GM18867 (cell line): ENCODE measurements around the gene SWT1.
"Not testable (repeated sequence)": the region's sequence is repeated elsewhere in the genome, so short reads cannot be mapped to it uniquely, and the experiment has no call there.

Source experiments
- ATAC-seq: cut with Tn5 transposase; IDR thresholded peaks from one replicate; pipeline ENCODE4 v1.9.1; 2021; ENCODE audit warnings: mild to moderate bottlenecking, moderate library complexity; ENCODE audit not compliant: unreplicated experiment

The SWT1 gene

DNA sequence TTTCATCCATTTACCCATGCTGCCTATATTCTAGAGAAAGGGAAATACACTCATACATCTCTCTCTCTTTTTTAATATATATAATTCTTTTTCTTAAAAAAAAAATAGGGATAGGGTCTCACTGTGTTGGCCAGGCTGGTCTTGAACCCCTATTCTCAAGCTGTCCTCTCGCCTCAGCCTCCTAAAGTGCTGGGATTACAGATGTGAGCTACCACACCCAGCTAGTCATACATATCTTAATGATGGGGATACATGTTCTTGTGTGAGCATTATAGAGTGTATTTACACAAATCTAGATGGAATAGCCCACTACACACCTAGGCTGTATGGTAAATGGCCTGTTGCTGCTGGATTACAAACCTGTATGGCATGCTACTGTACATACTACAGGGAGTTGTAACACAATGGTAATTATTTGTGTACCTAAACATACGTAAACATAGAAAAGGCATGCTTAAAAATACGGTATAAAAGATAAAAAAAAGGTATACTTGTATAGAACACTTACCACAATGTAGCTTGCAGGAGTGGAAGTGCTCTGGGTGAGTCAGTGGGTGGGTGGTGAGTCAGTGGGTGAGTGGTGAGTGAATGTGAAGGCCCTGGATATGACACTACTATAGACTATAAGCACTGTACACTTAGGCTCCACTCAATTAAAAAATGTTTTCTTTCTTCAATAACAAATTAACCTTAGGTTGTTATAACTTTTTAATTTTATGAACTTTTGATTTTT is 87.2 kb downstream of the SWT1 start:
- ATAC-seq, result no peak

DNA sequence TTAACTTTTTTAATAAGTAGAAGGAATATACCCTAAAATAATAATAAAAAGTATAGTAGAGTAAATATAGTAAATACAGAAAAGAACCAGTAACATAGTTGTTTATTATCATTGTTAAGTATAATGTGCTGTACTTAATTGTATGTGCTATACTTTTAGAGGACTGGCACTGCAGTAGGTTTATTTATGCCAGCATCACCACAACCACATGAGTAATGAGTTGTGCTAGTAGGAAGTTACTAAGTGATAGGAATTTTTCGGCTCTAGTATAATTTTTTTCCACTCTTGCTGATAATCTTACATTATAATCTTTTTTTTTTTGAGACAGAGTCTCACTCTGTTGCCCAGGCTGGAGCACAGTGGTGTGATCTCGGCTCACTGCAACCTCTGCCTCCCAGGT is 88.5 kb downstream of the SWT1 start:
- no peak for ATAC-seq

DNA sequence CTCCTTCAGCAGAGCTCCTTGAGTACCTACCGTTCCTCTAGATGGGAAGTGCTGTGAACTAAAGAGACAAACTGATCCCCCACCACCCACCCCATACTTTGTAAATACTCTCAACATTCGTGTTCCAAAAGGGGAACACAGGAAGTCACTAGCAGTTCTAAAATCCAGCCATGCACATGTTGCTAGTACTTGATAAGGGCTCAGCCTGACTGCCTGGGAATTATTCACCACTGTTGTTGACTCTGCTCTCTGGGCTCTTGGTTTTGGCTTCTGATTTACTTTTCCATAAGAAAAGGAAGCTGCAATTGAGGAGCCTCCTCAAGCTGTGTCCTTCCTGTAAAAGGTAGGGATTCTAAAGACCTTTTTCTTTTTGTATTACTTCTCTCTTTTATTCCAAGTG is 92.6 kb downstream of the SWT1 start:
- ATAC-seq, result no peak

DNA sequence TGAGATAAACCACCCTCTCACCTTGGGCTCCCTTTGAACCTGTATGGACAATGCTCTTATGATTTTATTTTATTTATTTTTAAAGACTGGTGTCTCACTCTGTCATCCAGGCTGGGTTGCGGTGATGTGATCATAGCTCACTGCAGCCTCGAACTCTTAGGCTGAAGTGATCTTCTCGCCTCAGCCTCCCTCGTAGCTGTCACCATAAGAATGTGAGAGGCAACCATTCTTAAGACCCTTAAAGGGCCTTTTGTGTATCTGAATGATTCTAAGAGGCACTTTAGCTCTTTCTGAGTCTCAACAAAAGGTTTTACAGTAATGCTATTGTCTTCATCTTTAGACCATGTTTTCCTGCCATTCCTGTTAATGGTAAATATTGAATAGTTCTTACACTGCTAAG is 93.1 kb downstream of the SWT1 start:
- no peak for ATAC-seq

DNA sequence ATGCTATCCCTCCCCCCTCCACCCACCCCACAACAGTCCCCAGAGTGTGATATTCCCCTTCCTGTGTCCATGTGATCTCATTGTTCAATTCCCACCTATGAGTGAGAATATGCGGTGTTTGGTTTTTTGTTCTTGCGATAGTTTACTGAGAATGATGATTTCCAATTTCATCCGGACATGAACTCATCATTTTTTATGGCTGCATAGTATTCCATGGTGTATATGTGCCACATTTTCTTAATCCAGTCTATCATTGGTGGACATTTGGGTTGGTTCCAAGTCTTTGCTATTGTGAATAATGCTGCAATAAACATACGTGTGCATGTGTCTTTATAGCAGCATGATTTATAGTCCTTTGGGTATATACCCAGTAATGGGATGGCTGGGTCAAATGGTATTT is 95.0 kb downstream of the SWT1 start:
- not testable (repeated sequence) for ATAC-seq

DNA sequence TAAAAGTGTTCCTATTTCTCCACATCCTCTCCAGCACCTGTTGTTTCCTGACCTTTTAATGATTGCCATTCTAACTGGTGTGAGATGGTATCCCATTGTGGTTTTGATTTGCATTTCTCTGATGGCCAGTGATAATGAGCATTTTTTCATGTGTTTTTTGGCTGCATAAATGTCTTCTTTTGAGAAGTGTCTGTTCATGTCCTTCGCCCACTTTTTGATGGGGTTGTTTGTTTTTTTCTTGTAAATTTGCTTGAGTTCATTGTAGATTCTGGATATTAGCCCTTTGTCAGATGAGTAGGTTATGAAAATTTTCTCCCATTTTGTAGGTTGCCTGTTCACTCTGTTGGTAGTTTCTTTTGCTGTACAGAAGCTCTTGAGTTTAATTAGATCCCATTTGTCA is 95.4 kb downstream of the SWT1 start:
- not testable (repeated sequence) for ATAC-seq

DNA sequence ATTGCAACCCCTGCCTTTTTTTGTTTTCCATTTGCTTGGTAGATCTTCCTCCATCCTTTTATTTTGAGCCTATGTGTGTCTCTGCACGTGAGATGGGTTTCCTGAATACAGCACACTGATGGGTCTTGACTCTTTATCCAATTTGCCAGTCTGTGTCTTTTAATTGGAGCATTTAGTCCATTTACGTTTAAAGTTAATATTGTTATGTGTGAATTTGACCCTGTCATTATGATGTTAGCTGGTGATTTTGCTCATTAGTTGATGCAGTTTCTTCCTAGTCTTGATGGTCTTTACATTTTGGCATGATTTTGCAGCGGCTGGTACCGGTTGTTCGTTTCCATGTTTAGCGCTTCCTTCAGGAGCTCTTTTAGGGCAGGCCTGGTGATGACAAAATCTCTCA is 98.6 kb downstream of the SWT1 start:
- not testable (repeated sequence) for ATAC-seq

DNA sequence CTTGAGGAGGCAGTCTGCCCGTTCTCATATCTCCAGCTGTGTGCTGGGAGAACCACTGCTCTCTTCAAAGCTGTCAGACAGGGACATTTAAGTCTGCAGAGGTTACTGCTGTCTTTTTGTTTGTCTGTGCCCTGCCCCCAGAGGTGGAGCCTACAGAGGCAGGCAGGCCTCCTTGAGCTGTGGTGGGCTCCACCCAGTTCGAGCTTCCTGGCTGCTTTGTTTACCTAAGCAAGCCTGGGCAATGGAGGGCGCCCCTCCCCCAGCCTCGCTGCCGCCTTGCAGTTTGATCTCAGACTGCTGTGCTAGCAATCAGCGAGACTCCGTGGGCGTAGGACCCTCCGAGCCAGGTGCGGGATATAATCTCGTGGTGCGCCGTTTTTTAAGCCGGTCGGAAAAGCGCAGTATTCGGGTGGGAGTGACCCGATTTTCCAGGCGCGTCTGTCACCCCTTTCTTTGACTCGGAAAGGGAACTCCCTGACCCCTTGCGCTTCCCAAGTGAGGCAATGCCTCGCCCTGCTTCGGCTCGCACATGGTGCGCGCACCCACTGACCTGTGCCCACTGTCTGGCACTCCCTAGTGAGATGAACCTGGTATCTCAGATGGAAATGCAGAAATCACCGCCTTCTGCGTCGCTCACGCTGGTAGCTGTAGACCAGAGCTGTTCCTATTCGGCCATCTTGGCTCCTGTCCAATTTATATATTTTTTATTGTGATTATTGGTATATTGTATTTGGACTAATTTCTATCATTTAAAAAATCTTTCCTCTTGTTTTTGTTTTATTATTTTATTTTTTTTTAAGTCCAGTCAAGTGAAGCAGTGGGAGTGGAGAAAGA is 100.4 kb downstream of the SWT1 start:
- ATAC-seq, result not testable (repeated sequence)

DNA sequence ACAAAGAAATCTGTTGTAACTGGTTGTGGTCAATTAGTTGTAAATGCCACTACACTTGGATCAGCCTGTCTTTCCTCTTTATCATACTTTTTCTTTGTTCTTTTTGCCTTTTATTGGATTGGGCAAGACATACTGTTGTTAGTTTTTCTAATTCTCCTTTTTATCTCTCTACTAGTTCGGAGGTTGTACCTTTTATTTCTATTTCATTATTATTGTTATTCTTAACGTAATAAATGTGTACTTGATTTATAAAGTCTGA is 100.9 kb downstream of the SWT1 start:
- ATAC-seq, result no peak

DNA sequence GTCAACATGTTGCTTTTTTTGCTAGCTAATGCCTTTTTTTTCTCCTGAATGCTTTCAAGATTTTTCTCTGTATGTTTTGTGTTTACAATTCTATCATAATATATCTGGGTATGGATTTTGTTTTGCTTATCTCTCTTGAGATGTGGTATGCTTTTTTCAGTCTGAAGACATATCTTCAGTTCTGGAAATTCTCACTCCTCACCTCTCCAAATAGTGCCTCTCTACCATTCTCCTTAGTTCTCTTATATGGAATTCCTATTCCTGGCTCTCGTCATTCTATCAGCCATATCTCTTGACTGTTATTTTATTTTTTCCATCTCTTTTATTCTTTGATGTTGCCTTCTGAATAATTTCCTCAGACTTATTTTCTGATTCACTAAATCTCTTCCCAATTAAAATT is 101.7 kb downstream of the SWT1 start:
- ATAC-seq, result no peak

DNA sequence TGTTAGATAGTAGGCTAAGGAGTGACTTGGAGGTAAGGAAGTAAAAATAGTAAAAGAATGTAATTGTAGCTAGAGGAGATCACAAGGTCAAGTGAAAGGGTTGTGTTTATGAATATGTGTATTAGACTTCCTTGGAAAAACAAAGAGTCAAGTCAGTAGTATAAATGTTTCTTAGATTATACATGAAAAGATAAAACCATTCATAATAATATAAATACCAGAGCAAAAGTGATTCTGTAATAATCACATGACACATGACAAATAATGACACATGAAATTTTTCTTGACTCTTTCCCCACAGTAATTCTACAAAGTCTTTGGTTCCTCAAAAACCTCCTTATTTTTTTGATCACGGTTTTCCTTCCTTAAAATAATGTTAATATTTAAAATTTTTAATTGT is 103.6 kb downstream of the SWT1 start:
- no peak for ATAC-seq

DNA sequence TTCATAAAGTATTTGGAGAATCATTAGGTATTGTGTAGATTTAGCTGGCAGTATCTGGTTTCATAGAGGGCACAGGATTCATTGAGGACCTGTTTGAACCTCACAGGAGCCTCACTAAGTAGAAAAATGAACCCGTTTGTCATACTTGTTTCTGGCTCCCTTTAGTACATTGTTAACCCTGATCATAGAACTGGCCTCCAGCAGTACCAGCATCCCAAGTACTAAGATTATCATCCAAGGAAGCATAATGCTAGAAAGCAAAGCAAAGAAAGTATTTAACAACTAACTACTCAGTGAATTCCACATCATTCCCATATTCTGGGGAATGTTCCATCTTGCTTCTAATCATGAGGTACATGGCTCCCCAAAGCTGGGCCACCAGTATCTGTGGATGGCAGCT is 105.2 kb downstream of the SWT1 start:
- ATAC-seq, result no peak

DNA sequence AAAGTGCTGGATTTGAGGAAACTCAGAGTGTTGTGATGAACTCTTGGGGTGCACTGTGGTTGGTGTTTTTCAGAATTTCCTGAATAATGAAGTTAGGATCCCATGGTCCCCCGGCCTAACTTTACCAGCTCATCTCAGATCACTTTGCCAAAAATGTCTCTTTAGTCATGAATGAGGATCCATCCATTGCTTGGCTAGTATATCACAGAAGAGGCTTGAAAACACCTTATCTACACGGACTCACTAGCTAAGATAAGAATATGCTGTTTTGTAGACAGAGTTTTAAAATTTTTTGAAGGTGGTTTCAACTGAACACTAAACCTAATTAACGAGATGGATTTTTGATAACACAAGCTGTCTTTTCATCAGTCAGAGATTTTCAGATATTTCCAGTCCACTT is 106.3 kb downstream of the SWT1 start:
- ATAC-seq, result no peak

DNA sequence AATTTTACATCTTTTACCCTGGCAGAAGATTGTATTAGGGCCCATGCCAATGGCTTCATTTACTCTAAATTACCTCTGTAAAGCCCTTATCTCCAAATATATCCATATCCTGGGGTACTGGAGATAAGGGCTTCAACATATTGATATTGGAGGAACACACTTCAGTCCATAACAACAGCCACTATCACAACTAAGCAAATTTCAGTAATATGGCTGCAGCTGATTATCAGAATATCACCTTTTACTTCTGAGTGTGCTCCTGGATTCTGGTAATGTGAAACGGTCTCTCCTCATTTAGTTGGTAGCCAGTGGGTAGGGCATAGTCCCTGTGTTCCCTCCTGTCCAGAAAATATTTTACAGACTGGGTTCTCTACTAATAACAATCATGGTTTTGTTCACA is 106.8 kb downstream of the SWT1 start:
- no peak for ATAC-seq

DNA sequence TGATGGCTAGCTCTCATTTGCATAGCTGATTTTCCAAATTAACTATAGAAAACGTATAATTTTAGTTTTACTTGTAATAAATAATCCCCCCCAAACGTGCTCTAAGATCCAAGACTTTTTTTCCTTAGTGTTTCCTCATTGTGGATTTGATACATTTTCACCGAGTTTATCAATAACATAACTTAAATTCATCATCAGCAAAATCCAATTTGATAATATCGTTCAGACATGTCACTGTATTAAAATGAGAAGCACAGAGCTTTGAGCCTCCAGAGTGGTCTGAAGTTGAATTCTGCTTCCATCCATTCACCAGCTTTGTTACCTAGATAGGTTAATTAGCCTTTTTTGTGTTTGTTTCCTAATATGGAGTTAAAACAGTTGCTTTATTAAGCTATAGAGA is 108.3 kb downstream of the SWT1 start:
- ATAC-seq, result no peak

DNA sequence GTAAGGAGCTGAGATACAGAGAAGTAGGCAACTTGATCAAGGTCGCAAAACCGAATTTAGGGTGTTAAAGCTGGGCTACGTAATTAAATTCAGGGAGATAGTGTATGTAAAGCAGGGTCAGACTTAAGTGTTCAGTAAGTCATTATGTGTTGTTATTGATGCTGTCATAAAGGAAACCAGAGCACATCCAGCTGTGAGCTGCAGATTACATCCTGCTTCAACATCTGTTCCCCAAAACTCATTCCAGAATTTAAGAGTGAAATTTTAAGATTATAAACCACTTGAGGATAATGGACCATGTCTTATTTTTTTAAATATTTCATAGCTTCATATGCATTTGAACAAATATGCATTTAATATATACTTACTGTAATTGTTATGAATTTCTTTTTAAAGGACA is 110.3 kb downstream of the SWT1 start:
- no peak for ATAC-seq

DNA sequence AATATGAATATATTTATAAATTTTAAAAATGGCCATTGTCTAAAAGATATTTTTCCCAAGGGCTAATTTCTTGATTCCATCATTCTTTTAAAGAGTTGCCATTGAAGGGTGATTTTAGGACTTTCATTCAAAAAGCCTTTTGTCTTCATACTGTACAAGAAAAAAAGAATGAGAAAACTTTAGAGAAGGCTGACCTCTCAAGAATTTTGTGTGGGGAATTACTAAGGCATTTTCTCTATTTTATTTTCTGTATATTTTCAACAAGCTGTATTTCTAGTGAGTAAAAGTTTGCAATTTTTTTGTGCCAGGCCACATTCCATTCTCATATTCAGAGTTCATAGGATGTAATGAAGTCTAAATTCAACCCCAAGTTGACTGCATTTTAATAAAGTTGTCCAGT is 110.7 kb downstream of the SWT1 start:
- ATAC-seq, result no peak

DNA sequence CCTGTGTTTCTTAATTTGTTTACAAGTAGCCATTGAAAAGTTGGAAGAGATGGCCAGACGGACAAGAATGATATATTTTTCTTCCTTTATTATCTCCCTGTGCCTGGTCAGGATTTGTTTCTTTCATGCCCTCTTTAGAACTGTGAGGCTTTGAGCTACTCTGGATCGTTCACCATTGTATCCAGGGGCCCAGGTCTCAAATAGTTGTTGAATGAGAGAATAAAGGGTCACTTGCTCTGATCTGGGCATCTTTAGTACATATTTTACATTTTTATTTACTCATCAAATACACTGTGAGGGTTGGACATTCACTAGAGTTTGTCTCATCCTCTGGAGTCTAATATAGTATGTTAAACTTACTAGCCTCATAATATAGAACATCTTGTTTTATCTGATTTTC is 111.4 kb downstream of the SWT1 start:
- ATAC-seq, result no peak

DNA sequence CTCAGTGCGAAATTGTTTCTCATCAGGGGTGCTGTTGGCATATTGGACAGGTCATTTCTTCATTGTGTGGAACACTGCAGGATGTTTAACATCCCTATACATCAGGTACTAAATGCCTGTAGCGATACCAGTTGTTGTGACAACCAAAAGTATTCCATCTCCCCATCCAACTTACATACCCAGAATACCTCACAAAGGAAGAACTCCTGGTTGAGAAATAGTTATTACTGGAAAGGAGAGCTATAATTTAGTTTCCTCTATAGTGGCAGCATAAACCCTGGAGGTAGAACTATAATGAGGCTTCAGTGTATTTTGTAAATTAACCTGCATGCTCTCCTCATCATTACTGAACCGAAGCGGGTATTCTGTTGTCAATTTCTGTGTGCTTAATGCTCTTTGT is 115.0 kb downstream of the SWT1 start:
- no peak for ATAC-seq

DNA sequence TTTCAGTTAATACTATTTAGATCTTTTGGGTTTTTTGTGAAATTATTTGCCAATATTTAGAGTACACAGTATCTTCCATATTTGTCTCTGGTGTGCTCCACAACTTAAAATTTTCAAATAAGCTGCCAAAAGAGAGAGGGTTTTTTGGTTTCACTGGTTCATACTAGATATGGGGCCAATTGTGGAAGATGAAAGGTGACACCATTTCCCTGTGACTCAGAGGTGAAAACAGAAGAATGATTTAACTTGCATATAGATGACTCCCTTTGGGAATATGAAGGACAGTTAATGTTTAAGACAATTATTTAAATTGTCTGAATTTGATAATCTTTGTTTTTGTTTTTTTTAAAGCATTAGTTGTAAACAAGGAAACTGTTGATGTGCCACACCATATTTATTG is 122.6 kb downstream of the SWT1 start:
- no peak for ATAC-seq

DNA sequence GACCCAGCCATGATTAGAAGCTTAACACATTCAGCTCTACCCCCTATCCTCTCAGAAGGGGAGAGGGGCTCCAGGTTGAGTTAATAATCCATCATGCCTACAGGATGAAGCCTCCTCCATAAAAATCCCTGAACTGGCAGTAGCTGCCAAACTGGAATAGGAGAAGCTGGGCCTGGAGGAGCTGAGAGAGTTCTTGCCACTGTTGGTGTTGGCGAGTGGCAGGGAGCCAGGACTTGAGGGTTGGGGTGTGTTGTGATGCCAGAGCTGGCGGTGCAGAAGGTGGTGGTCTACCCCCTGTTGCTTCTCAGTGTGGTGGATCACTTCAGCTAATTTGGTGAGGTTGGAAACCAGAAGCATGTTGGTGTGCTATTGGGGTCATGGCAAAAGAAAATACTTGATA is 123.6 kb downstream of the SWT1 start:
- no peak for ATAC-seq

DNA sequence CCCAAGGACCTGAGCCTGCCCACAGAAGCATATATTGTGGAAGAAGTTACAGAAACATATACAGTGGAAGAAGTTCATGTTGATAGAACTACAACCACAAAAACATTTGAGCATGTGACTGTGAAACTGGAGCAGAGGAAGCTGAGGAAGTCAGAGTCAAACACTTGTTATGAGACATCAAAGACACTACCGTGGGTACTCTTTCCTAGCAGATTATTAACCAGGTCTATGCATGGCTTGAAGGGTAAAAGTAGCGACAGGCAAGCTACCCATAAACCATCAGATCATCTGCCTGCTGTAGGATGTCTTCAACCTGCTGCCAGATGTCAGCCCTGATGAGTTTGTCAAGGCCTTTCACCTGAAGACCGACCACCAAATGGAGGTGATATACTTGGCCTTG is 124.3 kb downstream of the SWT1 start:
- peak; percentile 86 for ATAC-seq

DNA sequence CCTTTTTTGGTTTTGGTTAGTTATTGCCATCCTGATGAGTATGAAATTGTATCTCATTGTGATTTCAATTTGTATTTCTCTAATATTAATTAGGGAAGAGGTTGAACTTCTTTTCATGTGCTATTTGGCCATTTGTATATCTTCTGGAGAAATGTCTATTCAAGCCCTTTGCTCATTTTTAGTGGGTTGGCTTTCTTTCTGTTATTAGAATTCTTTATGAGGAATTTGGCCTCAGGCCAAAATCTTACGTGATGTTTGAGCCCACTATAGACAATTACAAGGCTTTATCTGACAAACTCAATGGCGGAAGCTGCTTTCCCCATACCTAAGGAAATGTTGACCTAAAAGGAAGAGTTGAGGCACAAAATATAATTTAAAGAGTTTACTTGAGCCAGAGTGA is 127.1 kb downstream of the SWT1 start:
- no peak for ATAC-seq
